ENCODE results near the gene TRIM50. TPM values are rescaled to one million over a fixed set of nuclear protein-coding genes. Genes with fewer than 3 reads are reported as not detected.
"Not testable (repeated sequence)": the region's sequence is repeated elsewhere in the genome, so short reads cannot be mapped to it uniquely, and the experiment has no call there.

The TRIM50 gene
- total RNA-seq (ENCODE audit: insufficient read depth, low replicate concordance): 0.48 TPM

DNA sequence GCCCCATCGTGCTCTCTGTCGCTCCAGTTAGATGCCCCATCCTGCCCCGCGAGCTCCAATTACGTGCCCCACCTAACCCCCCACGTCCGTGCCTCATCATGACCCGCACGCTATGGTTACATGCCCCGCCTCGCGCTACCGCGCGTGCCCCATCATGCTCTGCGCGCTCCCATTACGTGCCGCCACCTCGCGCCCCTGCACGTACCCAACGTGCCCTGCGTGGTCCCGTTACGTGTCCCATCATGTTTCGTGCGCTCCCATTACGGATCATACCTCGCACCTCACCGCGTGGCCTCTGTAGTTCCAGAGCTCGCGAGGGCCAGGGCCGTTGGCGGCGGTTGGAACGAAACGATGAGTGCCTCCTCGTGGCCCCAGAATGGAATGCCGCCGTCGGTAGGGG lies at the start of gene TRIM50, which contains the start of gene FKBP6:
Gene TRIM50 (minus strand): TSS at position 161 of the 400 bp plus-strand sequence. CDS start 3,295 bp downstream, outside the sequence.
Gene FKBP6 (plus strand): TSS at position 240 of the 400 bp plus-strand sequence. CDS start 268 bp downstream, outside the sequence.
- DNase-seq (ENCODE audit: low spot score): not testable (repeated sequence)

DNA sequence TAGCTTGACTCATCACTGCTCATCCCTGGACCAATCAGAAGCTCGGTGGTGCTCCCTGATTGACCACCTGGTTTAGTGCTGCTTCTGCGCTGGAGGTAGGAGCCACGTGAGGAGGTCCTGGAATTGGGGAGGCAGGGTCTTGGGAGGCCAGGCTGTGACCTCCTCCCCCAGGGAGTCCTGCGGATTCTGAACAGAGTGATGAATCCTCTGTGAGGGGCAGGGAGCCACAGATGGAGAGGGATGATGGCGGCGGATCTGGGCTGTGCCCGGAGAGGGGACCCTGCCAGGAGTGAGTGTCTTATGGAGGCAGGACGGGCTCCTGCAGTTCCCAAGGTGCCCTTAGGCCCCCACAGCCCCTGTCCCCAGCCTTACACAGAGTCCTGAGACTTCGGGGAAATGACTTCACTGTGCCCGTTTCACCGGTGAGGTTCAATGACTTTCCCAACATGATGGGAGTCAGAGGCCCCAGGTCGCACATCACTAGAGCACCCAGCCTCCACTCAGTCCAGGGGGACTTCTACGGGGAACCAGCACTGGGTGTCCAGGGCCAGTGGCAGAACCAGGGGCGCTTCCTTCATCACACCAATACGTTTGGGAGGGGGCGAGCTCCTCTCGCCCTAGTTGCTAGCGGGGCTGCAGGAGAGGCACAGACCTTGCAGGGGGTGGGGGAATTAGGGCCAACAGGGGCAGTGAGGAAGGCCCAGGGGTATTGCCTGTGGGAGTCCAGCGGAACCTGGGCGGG lies 49.0 kb upstream of the TRIM50 start:
- DNase-seq (ENCODE audit: low spot score): no peak

- not testable (repeated sequence) for DNase-seq (ENCODE audit: low spot score)
These were observed 48.4 kb upstream of the TRIM50 start for GRCh38 chr7:73376262-73376661.

DNA sequence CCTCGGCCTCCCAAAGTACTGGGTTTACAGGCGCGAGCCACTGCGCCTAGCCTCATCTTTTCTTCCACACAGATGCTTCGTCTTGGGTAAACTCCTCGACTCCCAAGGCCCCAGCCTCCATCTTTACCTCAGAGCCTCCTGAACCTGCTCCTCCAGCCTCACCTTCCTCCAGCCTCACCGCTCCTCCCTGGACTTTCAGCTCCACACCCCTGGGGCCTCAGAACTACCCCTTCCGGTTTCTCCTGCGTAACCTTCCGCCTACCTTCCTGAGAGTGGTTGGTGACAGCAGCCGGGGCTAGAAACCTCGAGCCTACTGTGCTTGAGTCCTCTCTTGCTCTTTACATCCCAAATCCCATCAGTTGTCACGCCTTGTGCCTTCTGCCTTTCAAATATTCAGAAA lies 45.9 kb upstream of the TRIM50 start:
- DNase-seq (ENCODE audit: low spot score): no peak

- DNase-seq (ENCODE audit: low spot score): no peak
These were observed 41.7 kb upstream of the TRIM50 start for GRCh38 chr7:73369622-73370021.

DNA sequence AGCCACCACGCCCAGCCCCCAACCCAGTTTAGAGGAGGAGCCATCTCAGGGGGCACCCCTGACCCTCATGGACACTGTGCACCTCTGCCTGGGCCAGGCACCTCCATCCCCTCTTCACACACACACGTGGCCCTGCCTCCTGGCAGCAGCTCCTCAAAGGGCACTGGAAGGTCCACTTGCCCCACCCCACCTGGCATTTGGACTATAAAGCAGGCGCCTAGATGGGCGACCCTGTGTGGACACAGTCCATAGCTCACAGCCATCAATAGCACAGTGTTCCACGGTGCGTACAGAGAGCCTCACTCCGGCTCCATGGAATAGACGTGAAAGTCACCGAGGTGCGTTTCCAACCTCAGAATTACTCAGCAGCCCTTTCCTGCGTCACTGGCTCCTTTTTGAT lies 41.1 kb upstream of the TRIM50 start:
- DNase-seq (ENCODE audit: low spot score): no peak

DNA sequence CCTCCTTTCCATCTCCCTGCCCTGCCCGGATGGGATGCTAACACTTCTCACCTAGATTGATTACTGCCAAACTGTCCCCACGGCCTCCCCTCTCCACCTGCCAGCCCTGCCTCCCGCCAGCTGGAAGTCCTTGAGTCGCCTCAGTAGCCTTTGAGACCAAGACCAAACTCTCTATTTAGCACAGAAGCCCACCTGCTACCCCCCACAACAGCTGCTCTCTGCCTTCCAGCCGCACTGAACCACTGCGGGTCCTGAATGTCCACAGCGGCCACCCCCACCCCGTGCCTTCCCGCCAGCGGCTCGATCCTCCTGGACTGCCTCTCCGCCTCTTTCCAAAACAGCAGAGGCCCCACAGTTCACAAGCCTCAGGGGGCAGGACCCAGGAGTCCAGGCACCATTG lies 39.1 kb upstream of the TRIM50 start:
- no peak for DNase-seq (ENCODE audit: low spot score)

DNA sequence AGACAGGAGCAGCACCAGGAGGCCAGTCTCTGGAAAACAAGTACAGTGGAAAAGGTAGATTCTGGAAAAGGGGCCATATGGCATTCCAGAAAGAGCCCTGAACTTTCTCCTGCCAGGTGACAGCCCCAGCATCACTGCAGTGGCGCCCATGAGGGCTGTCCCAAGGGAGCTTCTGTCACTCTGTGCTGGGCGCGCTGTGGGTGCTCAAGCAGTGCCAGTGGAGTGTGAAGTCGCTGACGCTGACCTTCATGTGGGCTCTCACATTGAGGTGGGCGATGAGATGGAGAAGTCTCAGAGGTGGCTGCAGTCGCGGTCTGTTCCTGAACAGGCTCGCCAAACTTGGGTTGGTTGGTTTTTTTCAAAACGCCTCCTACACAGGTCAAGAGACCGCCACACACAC lies 38.2 kb upstream of the TRIM50 start:
- DNase-seq (ENCODE audit: low spot score): no peak

DNA sequence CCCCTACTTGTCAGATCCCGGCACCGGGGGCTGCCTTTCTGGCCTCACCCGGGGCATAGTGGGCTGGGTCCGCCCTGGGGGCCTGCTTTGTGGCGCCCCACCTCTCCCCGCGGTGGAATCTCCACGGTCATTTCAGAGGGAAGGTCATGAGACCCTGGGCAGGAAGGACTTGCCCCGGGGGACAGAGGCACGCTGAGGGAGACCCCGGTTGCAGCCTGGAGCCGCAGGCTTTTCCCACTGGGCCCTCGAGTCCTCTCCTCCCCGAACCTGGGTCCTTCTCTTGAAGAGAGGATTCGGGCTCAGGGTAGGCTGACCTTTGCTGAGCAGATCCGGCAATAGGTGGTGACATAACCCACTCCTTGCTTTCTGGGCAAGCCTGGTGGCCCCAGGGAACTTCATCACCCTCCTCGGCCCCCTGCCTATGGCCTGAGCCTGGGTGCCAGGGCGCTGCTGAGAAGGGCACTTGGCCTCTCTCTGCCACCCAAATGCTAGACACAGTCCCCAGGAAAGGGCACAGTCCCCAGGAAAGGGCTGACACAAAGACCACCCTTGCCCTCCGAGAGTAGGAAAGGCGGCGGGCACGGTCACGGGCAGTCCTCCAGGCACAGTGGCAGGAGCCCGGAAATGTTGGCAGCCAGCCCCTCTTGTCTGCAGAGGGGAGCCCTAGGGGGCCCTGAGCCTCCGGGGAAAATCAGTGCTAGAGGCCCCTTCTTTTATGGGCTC lies 36.3 kb upstream of the TRIM50 start:
- DNase-seq (ENCODE audit: low spot score): no peak

DNA sequence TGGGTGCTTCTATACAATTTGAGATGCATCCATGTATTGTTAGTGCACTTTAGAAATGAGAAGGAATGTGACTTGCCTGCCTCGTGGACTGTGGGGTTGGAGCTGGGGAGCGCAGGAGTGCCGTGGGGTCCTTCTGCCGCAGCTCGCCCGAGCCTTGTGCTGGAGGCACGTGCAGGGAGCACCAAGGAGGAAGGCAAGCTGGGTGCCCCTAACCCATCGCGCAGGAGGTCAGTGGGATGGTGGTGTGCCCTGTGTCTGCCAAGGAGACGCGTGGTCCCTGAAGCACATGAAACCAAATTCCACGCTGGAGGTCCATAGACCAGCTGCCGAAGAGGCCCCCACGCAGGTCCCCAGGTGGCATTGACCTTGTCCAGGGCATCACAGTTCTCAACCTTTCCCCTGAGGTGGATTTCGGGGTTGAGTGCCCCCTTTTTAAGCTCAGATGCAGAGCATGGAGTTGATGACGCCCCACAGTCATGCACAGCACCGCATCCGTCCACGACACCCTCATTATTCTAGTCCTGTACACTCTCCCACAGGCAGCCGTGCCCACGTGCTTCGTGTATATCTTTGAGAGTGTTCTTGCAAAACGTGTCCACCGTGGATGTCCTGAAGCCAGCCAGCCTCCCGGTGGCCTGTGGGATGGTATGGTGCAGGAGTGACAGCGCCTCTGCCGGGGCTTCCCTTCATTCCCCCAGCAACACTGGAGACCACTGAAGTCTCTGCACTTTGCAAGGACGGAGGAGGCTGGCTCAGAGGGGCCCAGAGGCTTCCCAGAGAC lies 35.5 kb upstream of the TRIM50 start:
- no peak for DNase-seq (ENCODE audit: low spot score)

DNA sequence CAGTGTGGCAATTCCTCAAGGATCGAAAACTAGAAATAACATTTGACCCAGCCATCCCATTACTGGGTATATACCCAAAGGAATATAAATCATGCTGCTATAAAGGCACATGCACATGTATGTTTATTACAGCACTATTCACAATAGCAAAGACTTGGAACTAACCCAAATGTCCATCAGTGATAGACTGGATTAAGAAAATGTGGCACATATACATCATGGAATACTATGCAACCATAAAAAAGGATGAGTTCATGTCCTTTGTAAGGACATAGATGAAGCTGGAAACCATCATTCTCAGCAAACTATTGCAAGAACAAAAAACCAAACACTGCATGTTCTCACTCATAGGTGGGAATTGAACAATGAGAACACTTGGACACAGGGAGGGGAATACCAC lies 32.7 kb upstream of the TRIM50 start:
- DNase-seq (ENCODE audit: low spot score): not testable (repeated sequence)

DNA sequence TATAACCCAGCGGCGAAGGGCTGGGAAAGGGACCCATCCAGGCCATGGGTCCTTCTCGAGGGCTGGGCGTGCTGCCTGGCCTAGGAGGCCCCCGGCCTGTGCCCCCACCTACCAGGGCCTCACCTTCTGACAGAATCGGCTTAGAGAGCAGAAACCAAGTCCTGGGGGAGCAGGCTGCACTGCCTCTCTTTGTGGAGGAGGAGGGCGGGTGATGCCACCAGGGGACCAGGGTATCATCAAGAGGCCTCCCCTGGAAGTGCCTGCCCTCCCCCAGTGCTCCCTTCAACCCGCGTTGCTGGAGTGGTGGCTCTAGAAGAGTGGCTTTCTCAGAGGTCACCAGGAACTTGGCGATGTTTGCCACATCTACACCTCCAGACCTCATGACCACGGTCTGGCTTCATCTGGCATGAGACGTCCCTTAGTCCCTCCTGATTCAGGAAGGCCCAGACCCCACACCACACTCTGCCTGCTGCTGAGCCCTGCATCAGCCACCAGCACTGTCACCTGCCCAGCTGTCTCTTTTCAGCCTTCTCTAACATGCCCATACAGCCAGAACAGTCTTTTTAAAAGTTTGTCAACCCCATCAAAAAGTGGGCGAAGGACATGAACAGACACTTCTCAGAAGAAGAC lies 32.0 kb upstream of the TRIM50 start:
- DNase-seq (ENCODE audit: low spot score): no peak

DNA sequence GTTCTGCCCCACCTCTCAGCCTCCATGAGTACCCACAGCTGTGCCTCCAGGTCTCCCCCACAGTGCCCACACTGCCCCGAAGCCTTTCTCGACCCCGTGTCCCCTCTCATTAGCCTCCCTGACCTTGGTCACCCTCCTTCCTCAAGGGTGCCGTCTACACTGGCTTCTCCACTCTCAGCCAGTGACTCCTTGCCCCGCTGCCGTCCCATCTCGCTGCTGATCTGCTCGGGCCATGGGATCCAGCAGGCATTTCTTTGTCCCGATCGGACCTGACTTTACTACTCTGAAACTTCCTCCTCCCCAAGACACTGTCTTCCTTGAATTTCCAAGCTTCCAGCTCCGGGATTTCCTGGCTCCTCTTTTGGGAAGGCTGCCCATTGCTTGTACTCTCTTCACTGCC lies 31.4 kb upstream of the TRIM50 start:
- no peak for DNase-seq (ENCODE audit: low spot score)

GRCh38 chr7:73358590-73359275 lies 30.9 kb upstream of the TRIM50 start:
- no peak for DNase-seq (ENCODE audit: low spot score)

- no peak for DNase-seq (ENCODE audit: low spot score)
These were observed 28.3 kb upstream of the TRIM50 start for GRCh38 chr7:73356159-73356558.

DNA sequence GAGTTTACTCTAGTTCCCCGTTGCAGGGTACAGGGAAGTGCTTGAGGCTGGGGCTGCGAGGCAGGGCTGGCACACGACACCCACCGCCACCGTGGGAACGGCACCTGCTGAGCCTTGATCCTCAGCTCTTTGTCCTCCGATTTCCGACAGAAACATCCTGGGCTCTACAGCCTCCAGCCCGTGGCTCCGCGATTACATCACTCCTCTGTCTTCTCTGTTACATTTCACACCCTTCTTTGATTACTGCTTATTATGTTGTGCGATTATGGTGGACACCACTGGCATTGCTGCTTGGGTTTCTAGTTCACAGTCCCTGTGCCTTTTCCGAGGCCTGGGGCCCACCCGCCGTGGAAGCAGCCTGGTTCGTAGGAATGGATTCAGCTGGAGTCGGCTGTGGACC lies 26.9 kb upstream of the TRIM50 start:
- no peak for DNase-seq (ENCODE audit: low spot score)

DNA sequence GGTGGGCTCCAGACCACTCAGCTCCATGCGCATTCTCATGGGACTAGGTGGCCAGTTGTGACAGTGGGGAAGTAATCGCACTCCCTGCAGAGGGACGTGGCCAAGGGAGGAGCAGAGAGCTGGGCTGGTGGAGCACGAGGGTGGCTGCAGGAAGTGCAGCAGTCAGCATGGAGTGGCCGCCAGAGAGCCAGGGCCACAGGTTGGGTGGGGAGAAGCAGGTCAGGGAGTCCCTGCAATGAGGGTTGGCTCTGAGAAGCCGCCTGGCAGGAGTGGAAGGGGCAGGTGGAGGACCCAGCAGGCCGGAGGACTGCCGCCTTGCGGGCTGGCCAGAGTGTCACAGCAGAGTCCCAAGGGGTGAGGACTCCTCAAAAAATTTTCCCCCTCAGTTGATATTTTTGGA lies 26.3 kb upstream of the TRIM50 start:
- DNase-seq (ENCODE audit: low spot score): no peak

DNA sequence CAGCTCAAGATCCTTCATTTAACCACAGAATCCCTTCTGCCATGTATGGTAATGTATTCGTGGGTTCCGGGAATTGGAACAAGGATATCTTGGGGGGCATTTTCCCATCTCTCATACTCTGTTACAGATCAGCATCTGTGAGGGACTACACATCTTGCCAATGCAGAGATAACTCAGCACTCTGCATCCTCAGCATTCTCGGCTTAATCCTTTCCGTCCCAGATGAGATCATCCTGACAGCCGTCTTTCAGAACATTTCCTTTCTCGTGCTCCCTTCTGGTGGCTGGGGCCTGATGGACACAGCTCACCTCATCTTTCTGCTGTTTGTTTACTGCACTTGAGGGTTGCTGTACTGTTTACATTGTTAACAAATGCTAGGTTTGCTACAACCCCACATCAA lies 25.4 kb upstream of the TRIM50 start:
- peak; percentile 33 for DNase-seq (ENCODE audit: low spot score)

DNA sequence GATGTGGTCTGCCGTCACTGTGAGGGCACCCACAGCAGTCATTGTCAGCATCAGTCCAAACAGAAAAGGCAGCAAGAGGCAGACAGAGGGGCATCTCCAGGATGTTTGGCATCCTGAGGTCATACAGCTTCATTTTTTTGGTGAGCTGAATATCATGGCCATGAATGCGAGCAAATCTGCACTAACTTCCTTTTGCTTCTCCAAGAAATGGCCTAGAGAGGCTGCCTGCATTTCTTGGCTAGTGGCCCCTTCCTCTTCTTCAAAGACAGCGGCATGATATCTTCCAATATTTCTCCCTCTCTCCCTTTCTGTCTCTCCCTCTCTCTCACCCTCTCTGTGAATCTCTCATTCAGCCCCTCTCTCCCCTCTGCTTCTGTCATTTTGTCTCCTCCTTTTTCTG lies 24.9 kb upstream of the TRIM50 start:
- DNase-seq (ENCODE audit: low spot score): no peak

DNA sequence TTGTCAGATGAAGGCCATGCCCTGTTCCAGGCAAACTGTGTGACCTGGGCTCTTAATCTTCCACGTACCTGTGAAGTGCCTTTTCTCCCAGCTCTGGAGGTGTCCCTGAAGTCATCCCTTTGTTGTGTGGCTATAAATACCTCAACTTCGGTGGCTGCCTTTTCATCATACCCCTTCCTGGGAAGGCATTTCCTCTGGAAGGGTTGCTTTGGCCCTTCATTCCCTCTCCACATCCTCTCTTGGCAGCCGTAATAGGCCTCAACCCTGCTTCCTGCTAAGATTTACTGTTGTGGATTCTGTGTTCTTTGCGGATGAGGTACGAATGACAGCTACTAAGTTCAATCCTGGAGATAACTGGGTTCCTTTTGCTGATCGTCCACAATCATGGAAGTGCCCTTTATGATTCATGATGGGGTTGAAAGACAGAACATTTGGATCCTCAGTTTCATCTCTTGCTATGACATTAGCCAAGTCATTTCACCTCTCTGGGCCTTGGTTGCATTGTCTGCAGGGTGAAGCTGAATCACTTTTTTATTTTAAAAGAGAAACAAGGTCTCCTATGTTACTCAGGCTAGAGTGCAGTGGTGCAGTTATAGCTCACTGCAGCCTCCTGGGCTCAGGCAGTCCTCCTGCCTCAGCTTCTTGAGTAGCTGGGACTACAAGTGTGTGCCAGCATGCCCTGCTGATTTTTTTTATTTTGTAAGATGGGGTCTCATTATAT lies 23.7 kb upstream of the TRIM50 start:
- no peak for DNase-seq (ENCODE audit: low spot score)
